Uterus (tissue), 2 donors: ENCODE data around the gene WNT11.

ENCODE experiments used
- CTCF ChIP-seq, 4 experiments: fragments of 200-600 bp in 2 of 4; fragments of 450-650 bp in 2 of 4; sonication (generic) in 2 of 4; IDR thresholded peaks; one replicate each; pipeline ENCODE4 v1.5.1; 2016 to 2019; ENCODE audit warnings: antibody characterized with exemption in 4 of 4, mild to moderate bottlenecking in 2 of 4, moderate library complexity in 1 of 4
- POLR2A ChIP-seq, 2 donors: fragments of 450-650 bp; IDR thresholded peaks; one replicate each; pipeline ENCODE4 v1.6.1; 2016; ENCODE audit warnings: antibody characterized with exemption in 2 of 2, mild to moderate bottlenecking in 1 of 2, moderate library complexity in 1 of 2

GRCh38 chr11:76240666-76241065 is 34.4 kb upstream of the WNT11 start:
- TF ChIP-seq CTCF (IDR thresholded peaks at IDR 0.05) (no peak), POLR2A (IDR thresholded peaks at IDR 0.05) (no peak)
